ENCODE data around the gene ARHGAP5. TPM values are rescaled to one million over a fixed set of nuclear protein-coding genes. Genes with fewer than 3 reads are reported as not detected.

The ARHGAP5 gene
- total RNA-seq, 1 donor from 2014 or later, result 97.9 TPM

- intact Hi-C loops (cut with DNase I), result no loop called here
- Histone ChIP-seq H3K36me3 (peaks cover 20% of the 10 kb centered on the region), H3K27me3 (ENCODE audit: low read depth) (no peaks in the 10 kb centered on the region), H3K9me3 (no peaks in the 10 kb centered on the region), H3K27ac (no peak overlapping the region), H3K4me1 (peaks cover 32% of the 10 kb centered on the region), H3K4me3 (no peak overlapping the region)
- ATAC-seq (peak; percentile 34 to 68), DNase-seq (no peak)
- no peak for TF ChIP-seq CTCF (IDR thresholded peaks at IDR 0.05)
Observed at GRCh38 chr14:32087173-32087861, 10.2 kb downstream of the ARHGAP5 start.

GRCh38 chr14:32087907-32088306 is 10.8 kb downstream of the ARHGAP5 start:
- Histone ChIP-seq H3K27ac (no peak overlapping the region), H3K27me3 (ENCODE audit: low read depth) (no peaks in the 10 kb centered on the region), H3K4me3 (no peak overlapping the region), H3K4me1 (peaks cover 26% of the 10 kb centered on the region), H3K36me3 (peaks cover 26% of the 10 kb centered on the region), H3K9me3 (no peaks in the 10 kb centered on the region)
- intact Hi-C loops (cut with DNase I), result no loop called here
- DNase-seq (no peak), ATAC-seq (no peak)
- no peak for TF ChIP-seq CTCF (IDR thresholded peaks at IDR 0.05)

- no peak for DNase-seq
- Histone ChIP-seq H3K4me1 (peaks cover 17% of the 10 kb centered on the region), H3K36me3 (peaks cover 47% of the 10 kb centered on the region), H3K4me3 (no peak overlapping the region), H3K9me3 (no peaks in the 10 kb centered on the region), H3K27me3 (ENCODE audit: low read depth) (no peaks in the 10 kb centered on the region), H3K27ac (no peak overlapping the region)
- no peak for TF ChIP-seq CTCF (IDR thresholded peaks at IDR 0.05)
- intact Hi-C loops (cut with DNase I), result no loop called here
- ATAC-seq, result no peak
Observed at GRCh38 chr14:32090686-32091085, 13.6 kb downstream of the ARHGAP5 start.

- peaks cover 11% of the 10 kb centered on the region for H3K4me1 ChIP-seq
- ATAC-seq, result no peak
- no peak for DNase-seq
- no peak for TF ChIP-seq CTCF (IDR thresholded peaks at IDR 0.05)
- no peaks in the 10 kb centered on the region for H3K27me3 ChIP-seq (ENCODE audit: low read depth)
- no peak overlapping the region for H3K27ac ChIP-seq
- no peak overlapping the region for H3K4me3 ChIP-seq
- H3K9me3 ChIP-seq, result no peaks in the 10 kb centered on the region
- intact Hi-C loops (cut with DNase I), result no loop called here
- peaks cover 12% of the 10 kb centered on the region for H3K36me3 ChIP-seq
Observed at GRCh38 chr14:32099473-32099872, 22.4 kb downstream of the ARHGAP5 start.

GRCh38 chr14:32100175-32100574 is 23.1 kb downstream of the ARHGAP5 start:
- ATAC-seq (no peak), DNase-seq (no peak)
- H3K27ac ChIP-seq, result no peak overlapping the region
- peaks cover 18% of the 10 kb centered on the region for H3K4me1 ChIP-seq
- H3K4me3 ChIP-seq, result no peak overlapping the region
- intact Hi-C loops (cut with DNase I), result no loop called here
- no peaks in the 10 kb centered on the region for H3K27me3 ChIP-seq (ENCODE audit: low read depth)
- no peaks in the 10 kb centered on the region for H3K9me3 ChIP-seq
- TF ChIP-seq CTCF (IDR thresholded peaks at IDR 0.05), result no peak
- peaks cover 5% of the 10 kb centered on the region for H3K36me3 ChIP-seq

All from lower lobe of right lung (tissue), 2 donors.